GM23338 (cell line): Measurements from ENCODE around the gene SLC35A2.

Experiments
- EZH2 ChIP-seq: fragments of 200-600 bp; sonication (generic); IDR thresholded peaks from one replicate; pipeline ENCODE4 v1.8.0; 2017; ENCODE audit warnings: antibody characterized with exemption, mild to moderate bottlenecking, low read depth; ENCODE audit not compliant: unreplicated experiment
- EZH2phosphoT487 ChIP-seq: fragments of 200-600 bp; sonication (generic); IDR thresholded peaks from one replicate; pipeline ENCODE4 v1.8.1; 2018; ENCODE audit warnings: antibody characterized with exemption; ENCODE audit not compliant: unreplicated experiment
- POLR2AphosphoS5 ChIP-seq: IDR thresholded peaks from 2 replicates; pipeline ENCODE4 v1.6.1; 2016; ENCODE audit warnings: antibody characterized with exemption, low read depth
- STAT1 ChIP-seq: IDR thresholded peaks from one replicate; pipeline ENCODE4 v1.6.1; 2016; ENCODE audit warnings: antibody characterized with exemption; ENCODE audit not compliant: unreplicated experiment
- TF ChIP-seq, protein P1 (sequence below): IDR thresholded peaks from one replicate; pipeline ENCODE4 v1.6.1; 2018; ENCODE audit warnings: antibody characterized with exemption; ENCODE audit not compliant: unreplicated experiment
- TF ChIP-seq, protein P2 (sequence below), 2 experiments: fragments of 200-600 bp in 1 of 2; sonication (generic) in 1 of 2; conservative IDR thresholded peaks; 2 replicates each; pipeline versions ENCODE4 v1.5.1 to v1.6.1; 2016 to 2017; ENCODE audit warnings: antibody characterized with exemption in 2 of 2, low read depth in 2 of 2, mild to moderate bottlenecking in 2 of 2, moderate library complexity in 1 of 2

DNA sequence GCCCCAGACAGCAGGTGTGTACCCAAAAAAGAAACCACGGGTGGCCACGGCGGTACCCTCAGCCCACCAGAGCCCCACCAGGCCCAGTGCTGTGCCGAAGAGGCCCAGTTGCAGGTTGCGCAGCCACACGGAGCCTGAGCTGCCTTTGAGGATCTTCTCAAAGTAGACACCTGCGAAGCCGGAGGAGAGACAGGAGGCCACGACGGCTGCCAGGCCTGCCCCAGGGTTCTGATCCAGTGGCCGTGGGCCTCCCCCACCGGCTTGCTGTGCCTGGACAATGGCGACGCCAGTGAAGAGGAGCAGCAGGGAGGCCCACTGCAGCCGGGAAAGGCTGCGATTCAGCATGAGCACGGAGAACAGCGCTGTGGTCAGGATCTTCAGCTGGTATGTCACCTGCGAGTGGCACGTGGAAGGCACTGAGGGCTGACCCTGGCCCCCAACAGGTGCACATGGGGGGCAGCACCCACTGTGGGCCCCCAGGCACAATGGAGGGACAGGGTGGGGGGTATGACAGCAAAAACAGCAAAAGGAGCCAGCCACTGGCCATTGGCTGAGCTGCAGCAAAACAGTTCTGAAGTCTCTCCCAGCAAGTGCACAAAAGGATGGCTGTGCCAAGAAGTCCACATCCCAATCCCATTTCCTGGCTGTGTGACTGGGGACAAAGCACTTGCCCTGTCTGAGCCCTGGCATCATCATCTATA is 6.2 kb downstream of the SLC35A2 start:
- TF ChIP-seq, protein P1, sequence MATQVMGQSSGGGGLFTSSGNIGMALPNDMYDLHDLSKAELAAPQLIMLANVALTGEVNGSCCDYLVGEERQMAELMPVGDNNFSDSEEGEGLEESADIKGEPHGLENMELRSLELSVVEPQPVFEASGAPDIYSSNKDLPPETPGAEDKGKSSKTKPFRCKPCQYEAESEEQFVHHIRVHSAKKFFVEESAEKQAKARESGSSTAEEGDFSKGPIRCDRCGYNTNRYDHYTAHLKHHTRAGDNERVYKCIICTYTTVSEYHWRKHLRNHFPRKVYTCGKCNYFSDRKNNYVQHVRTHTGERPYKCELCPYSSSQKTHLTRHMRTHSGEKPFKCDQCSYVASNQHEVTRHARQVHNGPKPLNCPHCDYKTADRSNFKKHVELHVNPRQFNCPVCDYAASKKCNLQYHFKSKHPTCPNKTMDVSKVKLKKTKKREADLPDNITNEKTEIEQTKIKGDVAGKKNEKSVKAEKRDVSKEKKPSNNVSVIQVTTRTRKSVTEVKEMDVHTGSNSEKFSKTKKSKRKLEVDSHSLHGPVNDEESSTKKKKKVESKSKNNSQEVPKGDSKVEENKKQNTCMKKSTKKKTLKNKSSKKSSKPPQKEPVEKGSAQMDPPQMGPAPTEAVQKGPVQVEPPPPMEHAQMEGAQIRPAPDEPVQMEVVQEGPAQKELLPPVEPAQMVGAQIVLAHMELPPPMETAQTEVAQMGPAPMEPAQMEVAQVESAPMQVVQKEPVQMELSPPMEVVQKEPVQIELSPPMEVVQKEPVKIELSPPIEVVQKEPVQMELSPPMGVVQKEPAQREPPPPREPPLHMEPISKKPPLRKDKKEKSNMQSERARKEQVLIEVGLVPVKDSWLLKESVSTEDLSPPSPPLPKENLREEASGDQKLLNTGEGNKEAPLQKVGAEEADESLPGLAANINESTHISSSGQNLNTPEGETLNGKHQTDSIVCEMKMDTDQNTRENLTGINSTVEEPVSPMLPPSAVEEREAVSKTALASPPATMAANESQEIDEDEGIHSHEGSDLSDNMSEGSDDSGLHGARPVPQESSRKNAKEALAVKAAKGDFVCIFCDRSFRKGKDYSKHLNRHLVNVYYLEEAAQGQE, result no peak
- TF ChIP-seq POLR2AphosphoS5 (no peak), EZH2phosphoT487 (no peak), EZH2 (no peak), STAT1 (no peak)
- TF ChIP-seq, protein P2, sequence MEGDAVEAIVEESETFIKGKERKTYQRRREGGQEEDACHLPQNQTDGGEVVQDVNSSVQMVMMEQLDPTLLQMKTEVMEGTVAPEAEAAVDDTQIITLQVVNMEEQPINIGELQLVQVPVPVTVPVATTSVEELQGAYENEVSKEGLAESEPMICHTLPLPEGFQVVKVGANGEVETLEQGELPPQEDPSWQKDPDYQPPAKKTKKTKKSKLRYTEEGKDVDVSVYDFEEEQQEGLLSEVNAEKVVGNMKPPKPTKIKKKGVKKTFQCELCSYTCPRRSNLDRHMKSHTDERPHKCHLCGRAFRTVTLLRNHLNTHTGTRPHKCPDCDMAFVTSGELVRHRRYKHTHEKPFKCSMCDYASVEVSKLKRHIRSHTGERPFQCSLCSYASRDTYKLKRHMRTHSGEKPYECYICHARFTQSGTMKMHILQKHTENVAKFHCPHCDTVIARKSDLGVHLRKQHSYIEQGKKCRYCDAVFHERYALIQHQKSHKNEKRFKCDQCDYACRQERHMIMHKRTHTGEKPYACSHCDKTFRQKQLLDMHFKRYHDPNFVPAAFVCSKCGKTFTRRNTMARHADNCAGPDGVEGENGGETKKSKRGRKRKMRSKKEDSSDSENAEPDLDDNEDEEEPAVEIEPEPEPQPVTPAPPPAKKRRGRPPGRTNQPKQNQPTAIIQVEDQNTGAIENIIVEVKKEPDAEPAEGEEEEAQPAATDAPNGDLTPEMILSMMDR (conservative IDR thresholded peaks at IDR 0.05; ENCODE audit: low read depth in 2 of 2), result no peak
